Endothelial cell of umbilical vein (primary cell): ENCODE measurements around the gene DAP. TPM values are rescaled to one million over a fixed set of nuclear protein-coding genes. Genes with fewer than 3 reads are reported as not detected.

Experiments used
- BruUV-seq: library from RNA; stranded (reverse); fragments of 400-500 nt; replicated peaks from 2 replicates; lab custom pipeline; 2021; lab: Mats Ljungman, UMichigan
- CTCF ChIA-PET: fragments of 300-600, 350-600 bp; sonication (Branson Sonifier 250); formaldehyde crosslinking; loops from one replicate; lab custom pipeline; 2021; ENCODE audit warnings: antibody characterized with exemption, inconsistent platforms; lab: Charles Lee
- POLR2A ChIA-PET: fragments of 300-600, 350-600 bp; sonication (Branson Sonifier 250); formaldehyde crosslinking; loops from one replicate; lab custom pipeline; 2021; ENCODE audit warnings: antibody characterized with exemption, inconsistent platforms; lab: Charles Lee
- DNase-seq: peaks from one replicate; pipeline ENCODE4 v3.0.0-alpha.2; 2011; ENCODE audit warnings: low read depth, low spot score
- FAIRE-seq: peaks from 2 replicates; lab custom pipeline; 2011; peaks lifted over from hg19 to GRCh38; lab: Jason Lieb, UNC
- H2AFZ ChIP-seq: 2 replicates; pipeline ENCODE4 v1.6.0; 2012; ENCODE audit warnings: low read depth, low read length, control low read depth, inconsistent platforms
- H3K27ac ChIP-seq: 2 replicates; pipeline ENCODE4 v1.5.1; 2011; ENCODE audit warnings: low read depth, mild to moderate bottlenecking, control low read depth, low read length, moderate library complexity; ENCODE audit not compliant: insufficient read depth
- H3K27me3 ChIP-seq, 2 experiments: 2 replicates each; pipeline versions ENCODE4 v1.6.0 to v1.6.1; 2011; ENCODE audit warnings: low read length in 2 of 2, mixed read lengths in 1 of 2; ENCODE audit not compliant: control insufficient read depth in 2 of 2, insufficient read depth in 2 of 2
- H3K36me3 ChIP-seq, 2 experiments: 2 replicates in 1 of 2; 3 replicates in 1 of 2; pipeline ENCODE4 v1.5.1; 2011; ENCODE audit warnings: low read length in 2 of 2, mild to moderate bottlenecking in 1 of 2, moderate library complexity in 1 of 2; ENCODE audit not compliant: control insufficient read depth in 2 of 2, insufficient read depth in 2 of 2; ENCODE audit errors: extremely low read depth in 1 of 2
- H3K4me1 ChIP-seq: 3 replicates; pipeline ENCODE4 v1.5.1; 2011; ENCODE audit warnings: mild to moderate bottlenecking, low read length; ENCODE audit not compliant: control insufficient read depth, insufficient read depth; ENCODE audit errors: extremely low read depth
- H3K4me2 ChIP-seq: 2 replicates; pipeline ENCODE4 v1.6.1; 2011; ENCODE audit warnings: low read length, control low read depth, mixed read lengths; ENCODE audit not compliant: insufficient read depth
- H3K4me3 ChIP-seq, 3 experiments: fragments of 200-600 bp in 1 of 3; sonication (generic), shearing (Covaris generic) in 1 of 3; replicated peaks in 1 of 3; 2 replicates each; pipeline ENCODE4 v1.5.1; 2011 to 2016; ENCODE audit warnings: control low read depth in 3 of 3, low read length in 3 of 3, mild to moderate bottlenecking in 2 of 3, inconsistent platforms in 1 of 3, low read depth in 1 of 3, moderate library complexity in 1 of 3; ENCODE audit not compliant: insufficient read depth in 1 of 3
- H3K79me2 ChIP-seq: 2 replicates; pipeline ENCODE4 v1.6.0; 2012; ENCODE audit warnings: low read length, inconsistent platforms; ENCODE audit not compliant: control insufficient read depth, insufficient read depth
- H3K9ac ChIP-seq: replicated peaks from 2 replicates; pipeline ENCODE3; 2011; ENCODE audit warnings: low read length, control low read depth; ENCODE audit not compliant: insufficient read depth; ENCODE audit errors: extremely low read depth
- H3K9me1 ChIP-seq: replicated peaks from 3 replicates; pipeline ENCODE4 v1.6.0; 2011; ENCODE audit warnings: mild to moderate bottlenecking, low read length; ENCODE audit not compliant: control insufficient read depth, insufficient read depth; ENCODE audit errors: extremely low read depth
- H3K9me3 ChIP-seq: replicated peaks from 2 replicates; pipeline ENCODE4 v1.5.1; 2012; ENCODE audit warnings: low read length, inconsistent platforms; ENCODE audit not compliant: control insufficient read depth, insufficient read depth
- H4K20me1 ChIP-seq: replicated peaks from 2 replicates; pipeline ENCODE3; 2011; ENCODE audit warnings: mild to moderate bottlenecking, low read length; ENCODE audit not compliant: control insufficient read depth, insufficient read depth; ENCODE audit errors: extremely low read depth
- EZH2 ChIP-seq: IDR thresholded peaks from 2 replicates; pipeline ENCODE4 v1.6.1; 2012; ENCODE audit warnings: borderline replicate concordance, low read depth, mild to moderate bottlenecking, moderate library complexity, low read length, inconsistent platforms; ENCODE audit not compliant: severe bottlenecking
- FOS ChIP-seq: IDR thresholded peaks from 2 replicates; pipeline ENCODE4 v1.6.1; 2011; ENCODE audit warnings: mild to moderate bottlenecking, low read length, moderate library complexity, borderline replicate concordance; ENCODE audit not compliant: insufficient read depth
- GATA2 ChIP-seq: IDR thresholded peaks from 2 replicates; pipeline ENCODE4 v1.7.0; 2011; ENCODE audit warnings: low read depth, mild to moderate bottlenecking, moderate library complexity, mixed read lengths, low read length; ENCODE audit not compliant: insufficient read length, insufficient read depth
- JUN ChIP-seq: IDR thresholded peaks from 2 replicates; pipeline ENCODE4 v1.6.1; 2011; ENCODE audit warnings: borderline replicate concordance, low read depth; ENCODE audit not compliant: insufficient read length, insufficient read depth
- MAX ChIP-seq: IDR thresholded peaks from 2 replicates; pipeline ENCODE4 v1.6.1; 2011; ENCODE audit not compliant: insufficient read depth, insufficient read length
- MYC ChIP-seq: IDR thresholded peaks from one replicate; pipeline ENCODE4 v1.6.1; 2011; ENCODE audit warnings: mild to moderate bottlenecking, low read depth, low read length
- POLR2A ChIP-seq: IDR thresholded peaks from 2 replicates; pipeline ENCODE4 v1.6.1; 2012; ENCODE audit warnings: low read depth, mild to moderate bottlenecking, control low read depth, low read length
- POLR2AphosphoS5 ChIP-seq: IDR thresholded peaks from 2 replicates; pipeline ENCODE4 v1.6.1; 2012; ENCODE audit warnings: low read depth, mild to moderate bottlenecking, control low read depth, low read length, moderate library complexity; ENCODE audit not compliant: insufficient read depth
- dilution Hi-C: fragments of 300-500 bp; cut with MboI; formaldehyde crosslinking; loops from one replicate; pipeline ENCODE4 v1.15.0; 2019; ENCODE audit warnings: low sequenced_read_pairs; ENCODE audit not compliant: extremely low pct_ligation_motif_present
- intact Hi-C: fragments of 100-400 bp; cut with micrococcal nuclease; formaldehyde crosslinking; loops from one replicate; pipeline ENCODE4 v1.10.0; 2022
- polyA plus RNA-seq, 4 experiments: library from polyadenylated mRNA; depleted of rRNA in 3 of 4; stranded (reverse) in 3 of 4; unstranded in 1 of 4; fragments of >200 nt; gene quantifications; 2 replicates each; pipeline versions ENCODE4 v1.2.1 to v1.2.3, GENCODE V29; 2011 to 2012; ENCODE audit warnings: missing spikeins in 1 of 4
- total RNA-seq: library from RNA; stranded (reverse); gene quantifications from 2 replicates; pipeline ENCODE4 v1.2.3, GENCODE V29; 2021
- TF ChIP-seq, protein P1 (sequence below), 2 donors: IDR thresholded peaks; 1 replicate in 1 of 2; 2 replicates in 1 of 2; pipeline ENCODE4 v1.5.1; 2011; ENCODE audit warnings: low read length in 2 of 2, mild to moderate bottlenecking in 2 of 2, moderate library complexity in 2 of 2, control low read depth in 1 of 2, inconsistent platforms in 1 of 2, low read depth in 1 of 2; ENCODE audit not compliant: insufficient read depth in 1 of 2; ENCODE audit errors: extremely low read depth in 1 of 2

The DAP gene
- total and polyA plus RNA-seq, 2 donors (not counting 3 experiments of a cell fraction or from before 2014, with no cell fraction given), result 79.8 to 188 TPM

DNA sequence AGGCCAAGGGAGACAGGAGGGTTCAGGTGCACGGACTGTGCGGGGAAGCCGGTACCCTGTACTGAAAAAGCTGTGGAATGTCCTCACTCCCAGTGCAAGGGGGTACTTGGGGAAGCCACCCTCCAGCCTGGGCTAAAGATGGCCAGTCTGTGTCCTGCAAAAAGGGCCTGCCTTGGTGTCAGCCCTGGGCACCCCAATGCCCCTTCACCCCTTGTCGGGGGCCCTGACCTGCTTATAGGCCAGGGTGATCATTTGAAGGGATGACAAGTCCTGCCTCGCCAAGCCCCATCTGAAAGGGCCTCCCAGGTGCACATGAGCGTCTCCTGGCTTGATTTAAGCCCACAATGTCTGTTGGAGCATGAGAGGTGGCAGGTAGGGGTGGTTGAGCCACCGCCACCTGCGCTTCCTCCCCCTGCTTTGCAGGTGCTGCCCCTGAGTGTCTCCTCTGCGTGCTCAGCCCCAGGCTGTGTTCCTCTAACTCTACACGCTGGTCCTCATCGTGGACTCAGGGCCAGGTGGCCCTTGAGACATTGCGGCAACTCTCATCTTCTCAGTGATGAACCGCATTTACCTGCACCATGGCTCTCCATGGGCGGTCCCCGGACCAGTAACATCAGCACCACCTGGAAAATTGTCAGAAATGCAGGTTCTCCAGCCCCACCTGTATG, 100.2 kb downstream of the DAP start:
- no peaks in the 10 kb centered on the region for H3K9me1 ChIP-seq
- no peaks in the 10 kb centered on the region for H3K27me3 ChIP-seq
- FAIRE-seq (no peak), DNase-seq (no peak)
- TF ChIP-seq MAX (no peak), JUN (no peak), MYC (no peak), POLR2A (no peak), GATA2 (no peak), FOS (no peak), POLR2AphosphoS5 (no peak), EZH2 (no peak)
- TF ChIP-seq, protein P1, sequence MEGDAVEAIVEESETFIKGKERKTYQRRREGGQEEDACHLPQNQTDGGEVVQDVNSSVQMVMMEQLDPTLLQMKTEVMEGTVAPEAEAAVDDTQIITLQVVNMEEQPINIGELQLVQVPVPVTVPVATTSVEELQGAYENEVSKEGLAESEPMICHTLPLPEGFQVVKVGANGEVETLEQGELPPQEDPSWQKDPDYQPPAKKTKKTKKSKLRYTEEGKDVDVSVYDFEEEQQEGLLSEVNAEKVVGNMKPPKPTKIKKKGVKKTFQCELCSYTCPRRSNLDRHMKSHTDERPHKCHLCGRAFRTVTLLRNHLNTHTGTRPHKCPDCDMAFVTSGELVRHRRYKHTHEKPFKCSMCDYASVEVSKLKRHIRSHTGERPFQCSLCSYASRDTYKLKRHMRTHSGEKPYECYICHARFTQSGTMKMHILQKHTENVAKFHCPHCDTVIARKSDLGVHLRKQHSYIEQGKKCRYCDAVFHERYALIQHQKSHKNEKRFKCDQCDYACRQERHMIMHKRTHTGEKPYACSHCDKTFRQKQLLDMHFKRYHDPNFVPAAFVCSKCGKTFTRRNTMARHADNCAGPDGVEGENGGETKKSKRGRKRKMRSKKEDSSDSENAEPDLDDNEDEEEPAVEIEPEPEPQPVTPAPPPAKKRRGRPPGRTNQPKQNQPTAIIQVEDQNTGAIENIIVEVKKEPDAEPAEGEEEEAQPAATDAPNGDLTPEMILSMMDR (IDR thresholded peaks at IDR 0.05; ENCODE audit: extremely low read depth in 1 of 2, insufficient read depth in 1 of 2, low read depth in 1 of 2, low read length in 2 of 2), result no peak
- H3K4me1 ChIP-seq, result no peaks in the 10 kb centered on the region
- intact Hi-C loops (no loop called here), dilution Hi-C loops (no loop called here)
- no peaks in the 10 kb centered on the region for H4K20me1 ChIP-seq
- H3K9me3 ChIP-seq, result no peaks in the 10 kb centered on the region
- no peak overlapping the region for H3K9ac ChIP-seq
- H3K4me3 ChIP-seq, result no peak overlapping the region
- CTCF ChIA-PET, result interaction anchor here (1.5 to 1.6 kb wide), 2 partner anchors 27 to 208 kb away, joined by 3 to 4 read pairs; no protein-coding TSS in a partner anchor
- H3K27ac ChIP-seq, result no peak overlapping the region
- POLR2A ChIA-PET, result no interaction called here
- no peaks in the 10 kb centered on the region for H3K36me3 ChIP-seq
- H3K4me2 ChIP-seq, result no peak overlapping the region
- H2AFZ ChIP-seq, result no peak overlapping the region
- BruUV-seq, result no TSS peak
- no peaks in the 10 kb centered on the region for H3K79me2 ChIP-seq
